Ovary (tissue), 3 donors: Measurements from ENCODE around the gene TAP2.

Source experiments
- CTCF ChIP-seq, 3 donors: fragments of 450-650 bp in 2 of 3; fragments of 200-600 bp in 1 of 3; IDR thresholded peaks; one replicate each; pipeline versions ENCODE4 v1.5.1 to v1.8.0; 2016 to 2022; ENCODE audit warnings: antibody characterized with exemption in 3 of 3, mild to moderate bottlenecking in 1 of 3
- EP300 ChIP-seq: sonication (generic); formaldehyde crosslinking; IDR thresholded peaks from one replicate; pipeline ENCODE4 v1.6.1; 2017; ENCODE audit warnings: antibody characterized with exemption
- POLR2A ChIP-seq: fragments of 450-650 bp; IDR thresholded peaks from one replicate; pipeline ENCODE4 v1.6.1; 2017; ENCODE audit warnings: antibody characterized with exemption, mild to moderate bottlenecking, moderate library complexity
- donor health status: DM: no; HTN: no; CAD: no.

GRCh38 chr6:32855467-32856174, 17.1 kb upstream of the TAP2 start:
- TF ChIP-seq CTCF (IDR thresholded peaks at IDR 0.05): no peak
- no peak for TF ChIP-seq POLR2A
- no peak for TF ChIP-seq EP300
